NCI-H226 (cell line): ENCODE data around the gene KLRD1.
"Not testable (repeated sequence)": the region's sequence is repeated elsewhere in the genome, so short reads cannot be mapped to it uniquely, and the experiment has no call there.

ENCODE experiments used
- DNase-seq: peaks from one replicate; pipeline ENCODE4 v3.0.0-alpha.2; 2015

Gene KLRD1

GRCh38 chr12:10339053-10339840, 31.6 kb downstream of the KLRD1 start:
- peak; percentile 47 for DNase-seq

GRCh38 chr12:10340946-10341345, 33.3 kb downstream of the KLRD1 start:
- DNase-seq: not testable (repeated sequence)

GRCh38 chr12:10341892-10342509, 34.3 kb downstream of the KLRD1 start:
- no peak for DNase-seq

GRCh38 chr12:10351457-10351856, 43.8 kb downstream of the KLRD1 start:
- not testable (repeated sequence) for DNase-seq

- no peak for DNase-seq
These were observed 46.4 kb downstream of the KLRD1 start for GRCh38 chr12:10354071-10354470.

- peak; percentile 45 for DNase-seq
These were observed 46.8 kb downstream of the KLRD1 start for GRCh38 chr12:10354502-10354901.

DNA sequence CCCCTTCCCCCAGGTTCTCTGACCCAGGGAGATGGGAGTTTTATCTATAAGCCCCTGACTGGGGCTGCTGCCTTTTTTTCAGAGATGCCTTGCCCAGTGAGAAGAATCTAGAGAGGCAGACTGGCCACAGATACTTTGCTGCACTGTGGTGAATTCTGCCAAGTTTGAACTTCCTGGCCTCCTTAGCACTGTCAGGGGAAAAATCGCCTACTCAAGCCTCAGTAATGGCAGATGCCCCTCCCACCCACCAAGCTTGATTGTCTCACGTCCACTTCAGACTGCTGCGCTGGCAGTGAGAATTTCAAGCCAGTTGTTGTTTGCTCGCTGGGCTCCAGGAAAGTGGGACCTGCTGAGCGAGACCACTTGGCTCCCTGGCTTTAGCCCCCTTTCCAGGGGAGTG, 50.5 kb downstream of the KLRD1 start:
- DNase-seq: no peak

GRCh38 chr12:10358969-10359368, 51.3 kb downstream of the KLRD1 start:
- DNase-seq: no peak

GRCh38 chr12:10361084-10361483, 53.4 kb downstream of the KLRD1 start:
- no peak for DNase-seq

GRCh38 chr12:10361622-10362021, 54.0 kb downstream of the KLRD1 start:
- no peak for DNase-seq

GRCh38 chr12:10362325-10362724, 54.7 kb downstream of the KLRD1 start:
- no peak for DNase-seq

GRCh38 chr12:10362828-10363657, 55.4 kb downstream of the KLRD1 start:
- DNase-seq: no peak

DNA sequence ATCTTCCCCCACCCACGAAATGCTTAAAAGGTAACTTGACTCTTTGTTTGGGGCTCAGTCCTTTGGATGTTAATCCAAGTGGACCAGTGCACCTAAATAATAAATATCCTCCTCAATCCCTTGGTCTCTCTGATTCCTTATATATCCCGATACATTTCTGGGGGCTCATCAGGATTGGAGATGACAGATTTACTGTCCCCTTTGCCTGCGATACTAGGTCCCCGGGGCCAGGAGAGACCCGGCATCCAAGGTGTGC, 55.9 kb downstream of the KLRD1 start:
- no peak for DNase-seq

- peak; percentile 11 for DNase-seq
These were observed 56.5 kb downstream of the KLRD1 start for GRCh38 chr12:10363914-10364814.

DNA sequence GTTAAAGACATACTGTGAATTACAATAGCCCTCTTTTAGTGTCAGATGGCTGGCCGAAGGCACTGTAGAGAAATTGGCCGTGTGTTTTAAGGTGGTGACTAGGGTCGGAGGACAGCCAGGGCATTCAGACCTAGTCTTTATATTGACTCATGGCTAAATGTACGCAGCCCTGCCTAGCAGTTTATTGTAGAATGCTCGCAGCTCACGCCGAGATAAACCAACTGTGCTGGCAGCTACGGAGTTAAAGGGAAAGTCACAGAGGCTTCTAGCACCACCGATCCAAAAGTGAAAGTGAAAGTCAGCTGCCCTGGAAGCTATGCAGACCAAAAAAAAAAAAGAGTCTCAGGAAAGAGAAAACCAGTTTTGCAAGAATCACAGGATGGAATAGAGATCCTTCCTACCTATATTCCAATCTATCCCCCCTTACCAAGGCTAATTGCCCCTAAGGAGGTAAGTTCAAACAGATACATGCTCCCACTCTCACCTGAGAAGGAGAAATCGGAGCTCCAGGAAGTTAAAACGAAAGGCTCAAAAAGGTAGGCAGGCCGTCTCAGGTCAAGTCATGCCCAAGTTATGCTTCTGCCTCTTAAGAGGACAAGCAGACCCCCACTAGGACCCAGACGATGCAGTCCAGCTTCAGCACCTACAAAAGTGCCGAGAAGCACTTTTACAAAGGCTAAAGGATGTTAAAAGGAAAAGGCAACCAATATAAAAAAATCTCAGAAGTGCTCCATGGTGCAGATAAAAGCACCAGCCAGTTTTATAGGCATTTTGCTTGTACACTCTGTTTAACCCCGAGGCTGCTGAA, 57.3 kb downstream of the KLRD1 start:
- peak; percentile 67 for DNase-seq

DNA sequence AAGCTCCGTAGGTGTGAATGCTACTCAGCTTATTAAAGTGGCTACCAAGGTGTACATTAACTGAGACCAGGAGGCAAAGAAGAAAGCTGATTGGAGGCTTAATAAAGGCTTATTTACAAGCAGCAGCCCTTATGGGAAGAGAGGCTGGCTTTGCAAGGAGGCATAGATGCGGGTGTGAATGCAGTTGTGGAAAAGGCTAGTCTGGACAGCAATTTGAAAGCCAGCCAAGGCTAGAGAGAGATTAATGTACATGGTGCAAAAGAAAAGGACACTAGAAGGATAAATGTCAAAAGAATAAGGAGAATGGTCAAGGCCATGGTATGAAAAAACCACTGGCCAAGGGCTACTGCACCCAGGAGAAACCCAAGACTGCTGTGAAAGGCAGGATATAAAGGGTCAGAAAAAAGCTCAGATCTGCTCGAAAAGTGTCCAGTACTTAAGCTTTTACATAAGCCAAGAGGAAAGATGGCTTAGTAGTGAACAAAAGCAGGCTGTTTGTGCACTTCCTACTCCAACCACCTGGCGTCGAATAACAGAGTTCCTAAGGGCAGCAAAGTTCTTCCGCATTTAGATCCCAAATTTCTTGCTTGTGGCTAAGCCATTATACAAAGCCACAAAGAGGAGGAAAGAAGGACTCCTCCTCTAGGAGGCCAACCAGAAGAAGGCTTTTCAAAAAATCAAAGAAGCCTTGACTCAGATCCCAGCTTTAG, 58.2 kb downstream of the KLRD1 start:
- no peak for DNase-seq

DNA sequence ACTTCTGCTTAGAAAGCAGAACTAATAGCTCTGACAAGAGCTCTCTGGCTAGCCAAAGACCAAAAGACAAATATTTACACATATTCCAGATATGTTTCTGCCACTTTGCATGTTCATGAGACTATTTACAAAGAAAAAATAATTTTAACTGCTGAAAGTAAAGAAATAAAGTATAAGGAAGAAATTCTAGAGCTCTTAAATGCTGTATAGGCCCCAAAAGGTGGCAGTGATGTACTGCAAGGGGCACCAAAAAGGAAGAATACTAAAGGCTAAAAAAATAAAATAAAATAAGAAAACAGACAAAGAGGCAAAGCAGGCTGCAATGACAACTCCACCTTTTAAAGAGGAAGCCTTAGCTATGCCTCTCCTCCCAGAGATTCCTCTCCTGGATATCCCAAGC, 59.2 kb downstream of the KLRD1 start:
- peak; percentile 43 for DNase-seq

DNA sequence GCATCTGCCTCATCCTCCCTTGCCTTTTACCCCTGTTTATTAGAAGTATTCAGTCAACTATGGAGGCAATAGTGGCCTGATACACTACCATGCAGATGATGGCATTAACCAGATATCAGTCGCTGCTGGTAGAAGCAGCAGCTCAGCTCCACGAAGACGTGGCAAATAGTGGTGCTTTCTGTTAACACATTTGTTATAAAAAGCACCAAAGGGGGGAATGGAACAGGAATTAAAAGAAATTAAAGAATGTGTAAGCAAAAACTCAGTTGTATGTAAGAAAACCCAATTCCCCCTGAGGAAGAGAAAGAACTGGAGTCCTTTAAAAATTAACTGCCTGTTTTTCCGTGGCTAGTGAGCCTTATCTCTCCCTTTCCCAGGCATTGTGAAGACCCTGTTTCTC, 60.0 kb downstream of the KLRD1 start:
- DNase-seq: not testable (repeated sequence)

GRCh38 chr12:10368206-10369171, 60.8 kb downstream of the KLRD1 start:
- DNase-seq: no peak
